ENCODE data around the gene NACC1. TPM values are rescaled to one million over a fixed set of nuclear protein-coding genes. Genes with fewer than 3 reads are reported as not detected.

The NACC1 gene
- total and polyA plus RNA-seq, 2 of the 13 experiments (the other 11 are each of a cell fraction or from before 2014, with no cell fraction given): 31.8 to 42.3 TPM

DNA sequence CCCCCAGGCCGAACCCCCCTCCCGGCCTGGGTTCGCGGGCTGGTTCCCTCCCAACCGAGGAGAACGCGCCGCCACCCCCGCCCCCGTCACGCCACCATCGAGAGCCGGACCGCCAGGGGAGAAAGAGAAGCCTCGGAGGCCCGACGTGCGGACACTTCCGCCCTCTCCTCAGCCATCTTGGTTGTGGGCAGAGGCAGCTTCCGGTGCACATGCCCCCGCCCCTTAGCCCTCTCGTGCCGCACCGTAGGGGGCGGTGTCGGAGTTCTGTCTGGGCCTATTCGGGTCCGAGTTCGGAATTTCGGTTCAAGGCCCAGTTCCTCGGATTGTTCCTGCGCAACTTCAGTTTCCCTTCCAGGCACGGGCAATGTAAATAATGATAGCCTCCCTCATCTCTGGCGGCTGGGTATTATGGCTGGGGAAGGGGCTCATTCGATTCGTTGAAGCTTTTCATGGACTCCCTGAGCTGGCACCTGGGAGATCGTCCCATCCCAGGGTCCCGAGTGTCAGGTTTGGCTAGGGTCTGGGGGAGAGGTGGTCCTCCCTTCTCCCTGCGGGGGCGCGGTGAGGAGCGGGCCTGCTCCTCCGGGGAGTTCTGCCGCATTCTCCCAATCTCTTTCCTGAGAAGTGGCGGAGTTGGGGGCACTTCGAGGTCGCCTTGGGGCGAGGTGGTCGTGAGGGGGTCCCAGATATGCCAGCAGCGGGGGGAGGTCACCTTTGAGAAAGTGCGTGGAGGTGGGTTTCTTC, 32.3 kb downstream of the NACC1 start, which contains the start of the genes IER2 and STX10 (continued):
- no peak for TF ChIP-seq ZNF510 (CRISPR knock-in tag; IDR thresholded peaks at IDR 0.05; ENCODE audit: low read depth)
- no peak for TF ChIP-seq HNRNPH1 (optimal IDR thresholded peaks at IDR 0.05; ENCODE audit: low read depth, low read length)
- TF ChIP-seq, protein P1, sequence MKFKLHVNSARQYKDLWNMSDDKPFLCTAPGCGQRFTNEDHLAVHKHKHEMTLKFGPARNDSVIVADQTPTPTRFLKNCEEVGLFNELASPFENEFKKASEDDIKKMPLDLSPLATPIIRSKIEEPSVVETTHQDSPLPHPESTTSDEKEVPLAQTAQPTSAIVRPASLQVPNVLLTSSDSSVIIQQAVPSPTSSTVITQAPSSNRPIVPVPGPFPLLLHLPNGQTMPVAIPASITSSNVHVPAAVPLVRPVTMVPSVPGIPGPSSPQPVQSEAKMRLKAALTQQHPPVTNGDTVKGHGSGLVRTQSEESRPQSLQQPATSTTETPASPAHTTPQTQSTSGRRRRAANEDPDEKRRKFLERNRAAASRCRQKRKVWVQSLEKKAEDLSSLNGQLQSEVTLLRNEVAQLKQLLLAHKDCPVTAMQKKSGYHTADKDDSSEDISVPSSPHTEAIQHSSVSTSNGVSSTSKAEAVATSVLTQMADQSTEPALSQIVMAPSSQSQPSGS (CRISPR knock-in tag; IDR thresholded peaks at IDR 0.05): peak; percentile 59; the same call in 1 of the 2 replicates
- TF ChIP-seq NFE2L2 (IDR thresholded peaks at IDR 0.05; ENCODE audit: low read length): no peak
- TF ChIP-seq, protein P2, sequence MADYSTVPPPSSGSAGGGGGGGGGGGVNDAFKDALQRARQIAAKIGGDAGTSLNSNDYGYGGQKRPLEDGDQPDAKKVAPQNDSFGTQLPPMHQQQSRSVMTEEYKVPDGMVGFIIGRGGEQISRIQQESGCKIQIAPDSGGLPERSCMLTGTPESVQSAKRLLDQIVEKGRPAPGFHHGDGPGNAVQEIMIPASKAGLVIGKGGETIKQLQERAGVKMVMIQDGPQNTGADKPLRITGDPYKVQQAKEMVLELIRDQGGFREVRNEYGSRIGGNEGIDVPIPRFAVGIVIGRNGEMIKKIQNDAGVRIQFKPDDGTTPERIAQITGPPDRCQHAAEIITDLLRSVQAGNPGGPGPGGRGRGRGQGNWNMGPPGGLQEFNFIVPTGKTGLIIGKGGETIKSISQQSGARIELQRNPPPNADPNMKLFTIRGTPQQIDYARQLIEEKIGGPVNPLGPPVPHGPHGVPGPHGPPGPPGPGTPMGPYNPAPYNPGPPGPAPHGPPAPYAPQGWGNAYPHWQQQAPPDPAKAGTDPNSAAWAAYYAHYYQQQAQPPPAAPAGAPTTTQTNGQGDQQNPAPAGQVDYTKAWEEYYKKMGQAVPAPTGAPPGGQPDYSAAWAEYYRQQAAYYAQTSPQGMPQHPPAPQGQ (CRISPR knock-in tag; IDR thresholded peaks at IDR 0.05; ENCODE audit: borderline replicate concordance): no peak
- TF ChIP-seq PHF5A (CRISPR knock-in tag; IDR thresholded peaks at IDR 0.05; ENCODE audit: low read depth, unreplicated experiment): no peak
- TF ChIP-seq HOXA9 (CRISPR knock-in tag; IDR thresholded peaks at IDR 0.05; ENCODE audit: borderline replicate concordance): 0 out of 2 replicates have a peak, but pooled peaks have one; percentile 51
- TF ChIP-seq, protein P3, sequence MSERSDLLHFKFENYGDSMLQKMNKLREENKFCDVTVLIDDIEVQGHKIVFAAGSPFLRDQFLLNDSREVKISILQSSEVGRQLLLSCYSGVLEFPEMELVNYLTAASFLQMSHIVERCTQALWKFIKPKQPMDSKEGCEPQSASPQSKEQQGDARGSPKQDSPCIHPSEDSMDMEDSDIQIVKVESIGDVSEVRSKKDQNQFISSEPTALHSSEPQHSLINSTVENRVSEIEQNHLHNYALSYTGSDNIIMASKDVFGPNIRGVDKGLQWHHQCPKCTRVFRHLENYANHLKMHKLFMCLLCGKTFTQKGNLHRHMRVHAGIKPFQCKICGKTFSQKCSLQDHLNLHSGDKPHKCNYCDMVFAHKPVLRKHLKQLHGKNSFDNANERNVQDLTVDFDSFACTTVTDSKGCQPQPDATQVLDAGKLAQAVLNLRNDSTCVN (CRISPR knock-in tag; IDR thresholded peaks at IDR 0.05; ENCODE audit: borderline replicate concordance): no peak
- 0 out of 2 replicates have a peak, but pooled peaks have one; percentile 71 for TF ChIP-seq ZSCAN30 (CRISPR knock-in tag; IDR thresholded peaks at IDR 0.05)
- TF ChIP-seq, protein P4, sequence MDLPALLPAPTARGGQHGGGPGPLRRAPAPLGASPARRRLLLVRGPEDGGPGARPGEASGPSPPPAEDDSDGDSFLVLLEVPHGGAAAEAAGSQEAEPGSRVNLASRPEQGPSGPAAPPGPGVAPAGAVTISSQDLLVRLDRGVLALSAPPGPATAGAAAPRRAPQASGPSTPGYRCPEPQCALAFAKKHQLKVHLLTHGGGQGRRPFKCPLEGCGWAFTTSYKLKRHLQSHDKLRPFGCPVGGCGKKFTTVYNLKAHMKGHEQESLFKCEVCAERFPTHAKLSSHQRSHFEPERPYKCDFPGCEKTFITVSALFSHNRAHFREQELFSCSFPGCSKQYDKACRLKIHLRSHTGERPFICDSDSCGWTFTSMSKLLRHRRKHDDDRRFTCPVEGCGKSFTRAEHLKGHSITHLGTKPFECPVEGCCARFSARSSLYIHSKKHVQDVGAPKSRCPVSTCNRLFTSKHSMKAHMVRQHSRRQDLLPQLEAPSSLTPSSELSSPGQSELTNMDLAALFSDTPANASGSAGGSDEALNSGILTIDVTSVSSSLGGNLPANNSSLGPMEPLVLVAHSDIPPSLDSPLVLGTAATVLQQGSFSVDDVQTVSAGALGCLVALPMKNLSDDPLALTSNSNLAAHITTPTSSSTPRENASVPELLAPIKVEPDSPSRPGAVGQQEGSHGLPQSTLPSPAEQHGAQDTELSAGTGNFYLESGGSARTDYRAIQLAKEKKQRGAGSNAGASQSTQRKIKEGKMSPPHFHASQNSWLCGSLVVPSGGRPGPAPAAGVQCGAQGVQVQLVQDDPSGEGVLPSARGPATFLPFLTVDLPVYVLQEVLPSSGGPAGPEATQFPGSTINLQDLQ (CRISPR knock-in tag; IDR thresholded peaks at IDR 0.05): no peak
- TF ChIP-seq KAT8 (CRISPR knock-in tag; IDR thresholded peaks at IDR 0.05): peak; percentile 92
- no peak for TF ChIP-seq NCOA1 (CRISPR knock-in tag; IDR thresholded peaks at IDR 0.05)
- TF ChIP-seq, protein P5, sequence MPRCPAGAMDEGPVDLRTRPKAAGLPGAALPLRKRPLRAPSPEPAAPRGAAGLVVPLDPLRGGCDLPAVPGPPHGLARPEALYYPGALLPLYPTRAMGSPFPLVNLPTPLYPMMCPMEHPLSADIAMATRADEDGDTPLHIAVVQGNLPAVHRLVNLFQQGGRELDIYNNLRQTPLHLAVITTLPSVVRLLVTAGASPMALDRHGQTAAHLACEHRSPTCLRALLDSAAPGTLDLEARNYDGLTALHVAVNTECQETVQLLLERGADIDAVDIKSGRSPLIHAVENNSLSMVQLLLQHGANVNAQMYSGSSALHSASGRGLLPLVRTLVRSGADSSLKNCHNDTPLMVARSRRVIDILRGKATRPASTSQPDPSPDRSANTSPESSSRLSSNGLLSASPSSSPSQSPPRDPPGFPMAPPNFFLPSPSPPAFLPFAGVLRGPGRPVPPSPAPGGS (CRISPR knock-in tag; IDR thresholded peaks at IDR 0.05): 0 out of 2 replicates have a peak, but pooled peaks have one; percentile 49
- TF ChIP-seq SRSF1 (optimal IDR thresholded peaks at IDR 0.05; ENCODE audit: low read depth, low read length): no peak
- no peak for TF ChIP-seq KDM4B (CRISPR knock-in tag; IDR thresholded peaks at IDR 0.05)
- no peak for TF ChIP-seq ZNF225 (CRISPR knock-in tag; IDR thresholded peaks at IDR 0.05)
- TF ChIP-seq ZNF891 (CRISPR knock-in tag; IDR thresholded peaks at IDR 0.05): no peak; the same call in 1 of the 2 replicates
- TF ChIP-seq NFRKB (IDR thresholded peaks at IDR 0.05): no peak
- no peak; the same call in 1 of the 2 replicates for TF ChIP-seq ZBTB3 (CRISPR knock-in tag; IDR thresholded peaks at IDR 0.05; ENCODE audit: borderline replicate concordance, low read depth)
- TF ChIP-seq KLF13 (CRISPR knock-in tag; IDR thresholded peaks at IDR 0.05): no peak

Data from HepG2 (cell line).